Esophagus squamous epithelium (tissue), 5 donors: ENCODE measurements around the gene MALRD1. TPM values are rescaled to one million over a fixed set of nuclear protein-coding genes. Genes with fewer than 3 reads are reported as not detected.

Experiments used
- DNase-seq: peaks from one replicate; lab custom pipeline; 2025; lab: John Stamatoyannopoulos, UW
- H3K27ac ChIP-seq, 4 donors: fragments of 200-600 bp; sonication (generic); one replicate each; pipeline ENCODE4 v1.5.1; 2016 to 2019; ENCODE audit warnings: mild to moderate bottlenecking in 1 of 4
- H3K27me3 ChIP-seq, 4 donors: fragments of 200-600 bp; sonication (generic); 1 replicate in 3 of 4; 2 replicates in 1 of 4; pipeline versions ENCODE4 v1.5.1 to v1.6.0; 2017 to 2021; ENCODE audit warnings: antibody characterized with exemption in 1 of 4
- H3K36me3 ChIP-seq, 3 donors: fragments of 200-600 bp; sonication (generic); one replicate each; pipeline ENCODE4 v1.5.1; 2016 to 2019
- H3K4me1 ChIP-seq, 3 donors: fragments of 200-600 bp; sonication (generic); one replicate each; pipeline ENCODE4 v1.5.1; 2017 to 2019
- H3K4me3 ChIP-seq, 4 donors: fragments of 200-600 bp; sonication (generic); 1 replicate in 3 of 4; 2 replicates in 1 of 4; pipeline ENCODE4 v1.5.1; 2016 to 2019; ENCODE audit warnings: mild to moderate bottlenecking in 2 of 4, moderate library complexity in 1 of 4
- H3K9me3 ChIP-seq, 3 donors: fragments of 200-600 bp; sonication (generic); one replicate each; pipeline ENCODE4 v1.5.1; 2016 to 2019
- POLR2A ChIP-seq, 4 donors: fragments of 450-650 bp; IDR thresholded peaks; one replicate each; pipeline ENCODE4 v1.6.1; 2017; ENCODE audit warnings: antibody characterized with exemption in 4 of 4, mild to moderate bottlenecking in 4 of 4, moderate library complexity in 3 of 4
- WGBS, 2 donors: methylation state at CpG; one replicate each; pipeline ENCODE4 v1.1.5; 2018; 5-methylcytosine and 5-hydroxymethylcytosine counted together
- intact Hi-C: fragments of 100-400 bp; cut with DNase I; formaldehyde crosslinking; loops from one replicate; pipeline ENCODE4 v1.15.0; 2022
- total RNA-seq, 4 donors: library from RNA; depleted of rRNA; stranded (reverse); fragments of >200 nt; gene quantifications; one replicate each; pipeline ENCODE4 v1.1.0, GENCODE V29; 2016
- TF ChIP-seq, protein P1 (sequence below), 6 experiments: fragments of 450-650 bp in 4 of 6; fragments of 200-600 bp in 2 of 6; sonication (generic) in 2 of 6; IDR thresholded peaks; one replicate each; pipeline ENCODE4 v1.5.1; 2016 to 2019; ENCODE audit warnings: antibody characterized with exemption in 6 of 6, mild to moderate bottlenecking in 4 of 6, moderate library complexity in 4 of 6
- donor health status: DM: yes; HTN: yes; CAD: no.

Gene MALRD1
- total RNA-seq, 4 donors from 2014 or later: 0.38 TPM; not detected in 3

DNA sequence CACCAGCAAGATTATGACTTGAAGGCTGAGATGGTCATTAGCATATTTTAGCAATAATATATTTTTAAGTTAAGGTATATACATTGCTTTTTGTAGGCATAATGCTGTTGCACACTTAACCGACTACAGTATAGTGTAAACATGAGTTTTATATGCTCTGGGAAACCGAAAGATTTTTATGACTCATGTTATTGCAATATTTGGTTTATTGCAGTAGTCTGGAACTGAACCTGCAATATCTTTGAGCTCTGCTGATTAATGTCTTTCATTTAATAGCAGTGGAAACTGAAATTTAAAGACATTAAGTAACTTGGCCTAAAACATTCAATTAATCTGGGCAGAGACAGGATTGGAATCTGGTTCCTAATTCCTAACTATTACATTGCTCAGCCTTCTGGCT lies 500.9 kb downstream of the MALRD1 start:
- TF ChIP-seq, protein P1, sequence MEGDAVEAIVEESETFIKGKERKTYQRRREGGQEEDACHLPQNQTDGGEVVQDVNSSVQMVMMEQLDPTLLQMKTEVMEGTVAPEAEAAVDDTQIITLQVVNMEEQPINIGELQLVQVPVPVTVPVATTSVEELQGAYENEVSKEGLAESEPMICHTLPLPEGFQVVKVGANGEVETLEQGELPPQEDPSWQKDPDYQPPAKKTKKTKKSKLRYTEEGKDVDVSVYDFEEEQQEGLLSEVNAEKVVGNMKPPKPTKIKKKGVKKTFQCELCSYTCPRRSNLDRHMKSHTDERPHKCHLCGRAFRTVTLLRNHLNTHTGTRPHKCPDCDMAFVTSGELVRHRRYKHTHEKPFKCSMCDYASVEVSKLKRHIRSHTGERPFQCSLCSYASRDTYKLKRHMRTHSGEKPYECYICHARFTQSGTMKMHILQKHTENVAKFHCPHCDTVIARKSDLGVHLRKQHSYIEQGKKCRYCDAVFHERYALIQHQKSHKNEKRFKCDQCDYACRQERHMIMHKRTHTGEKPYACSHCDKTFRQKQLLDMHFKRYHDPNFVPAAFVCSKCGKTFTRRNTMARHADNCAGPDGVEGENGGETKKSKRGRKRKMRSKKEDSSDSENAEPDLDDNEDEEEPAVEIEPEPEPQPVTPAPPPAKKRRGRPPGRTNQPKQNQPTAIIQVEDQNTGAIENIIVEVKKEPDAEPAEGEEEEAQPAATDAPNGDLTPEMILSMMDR (IDR thresholded peaks at IDR 0.05): no peak
- no peak for TF ChIP-seq POLR2A (IDR thresholded peaks at IDR 0.05)
- no peaks in the 10 kb centered on the region for H3K9me3 ChIP-seq
- intact Hi-C loops: no loop called here
- DNase-seq: no peak
- H3K27me3 ChIP-seq: no peaks in the 10 kb centered on the region
- H3K4me3 ChIP-seq: no peak overlapping the region
- 60 to 73% methylated on average over 2 of the region's 2 CpGs for WGBS, 2 donors
- H3K27ac ChIP-seq: no peak overlapping the region
- no peaks in the 10 kb centered on the region for H3K36me3 ChIP-seq
- H3K4me1 ChIP-seq: no peaks in the 10 kb centered on the region

DNA sequence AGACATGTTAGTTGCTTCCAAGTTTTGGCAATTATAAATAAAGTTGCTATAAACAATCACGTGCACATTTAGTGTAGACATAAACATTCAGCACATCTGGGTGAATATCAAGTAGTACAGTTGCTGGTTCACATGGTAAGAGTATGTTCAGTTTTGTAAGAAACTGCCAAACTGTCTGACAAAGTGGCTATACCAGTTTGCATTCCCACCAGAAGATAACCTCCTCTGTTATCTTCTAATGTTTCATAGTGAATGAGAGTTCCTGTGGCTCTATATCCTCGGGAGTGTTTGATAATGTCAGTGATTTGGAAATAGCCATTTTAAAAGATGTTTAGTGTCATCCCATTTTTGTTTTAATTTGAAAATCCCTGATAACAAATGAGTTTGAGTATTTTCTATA lies 508.1 kb downstream of the MALRD1 start:
- Histone ChIP-seq H3K36me3 (no peaks in the 10 kb centered on the region), H3K27ac (no peak overlapping the region), H3K27me3 (no peaks in the 10 kb centered on the region), H3K4me1 (no peaks in the 10 kb centered on the region), H3K9me3 (no peaks in the 10 kb centered on the region), H3K4me3 (no peak overlapping the region)
- WGBS, 2 donors: 42 to 65% methylated on average over 2 of the region's 2 CpGs
- TF ChIP-seq, protein P1 (IDR thresholded peaks at IDR 0.05): no peak
- TF ChIP-seq POLR2A (IDR thresholded peaks at IDR 0.05): no peak
- DNase-seq: no peak
- intact Hi-C loops: no loop called here

DNA sequence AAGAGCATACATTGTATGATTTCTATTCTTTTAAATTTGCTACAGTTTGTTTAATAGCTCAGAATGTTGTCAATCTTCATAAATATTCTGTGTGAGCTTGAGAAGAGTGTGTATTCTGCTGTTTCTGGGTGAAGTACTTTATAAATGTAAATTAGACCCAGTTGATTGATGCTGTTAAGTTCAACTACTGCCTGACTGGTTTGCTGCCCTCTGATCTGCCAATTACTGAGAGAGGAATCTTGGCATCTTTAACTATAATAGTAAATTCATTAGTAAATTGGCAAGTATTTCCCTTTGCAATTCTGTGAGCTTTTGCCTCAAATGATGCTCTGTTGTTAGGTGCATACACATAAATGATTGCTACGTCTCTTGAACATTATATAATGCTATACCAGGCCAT lies 512.6 kb downstream of the MALRD1 start:
- TF ChIP-seq, protein P1 (IDR thresholded peaks at IDR 0.05): no peak
- no peak for TF ChIP-seq POLR2A (IDR thresholded peaks at IDR 0.05)
- no peak for DNase-seq
- WGBS, 2 donors: 52 to 60% methylated on average over 1 of the region's 1 CpG
- Histone ChIP-seq H3K4me1 (no peaks in the 10 kb centered on the region), H3K9me3 (no peaks in the 10 kb centered on the region), H3K36me3 (no peaks in the 10 kb centered on the region), H3K27ac (peak overlapping the region in 2 of 4 donors; percentile 54 to 59), H3K4me3 (no peak overlapping the region), H3K27me3 (no peaks in the 10 kb centered on the region)
- intact Hi-C loops: no loop called here

DNA sequence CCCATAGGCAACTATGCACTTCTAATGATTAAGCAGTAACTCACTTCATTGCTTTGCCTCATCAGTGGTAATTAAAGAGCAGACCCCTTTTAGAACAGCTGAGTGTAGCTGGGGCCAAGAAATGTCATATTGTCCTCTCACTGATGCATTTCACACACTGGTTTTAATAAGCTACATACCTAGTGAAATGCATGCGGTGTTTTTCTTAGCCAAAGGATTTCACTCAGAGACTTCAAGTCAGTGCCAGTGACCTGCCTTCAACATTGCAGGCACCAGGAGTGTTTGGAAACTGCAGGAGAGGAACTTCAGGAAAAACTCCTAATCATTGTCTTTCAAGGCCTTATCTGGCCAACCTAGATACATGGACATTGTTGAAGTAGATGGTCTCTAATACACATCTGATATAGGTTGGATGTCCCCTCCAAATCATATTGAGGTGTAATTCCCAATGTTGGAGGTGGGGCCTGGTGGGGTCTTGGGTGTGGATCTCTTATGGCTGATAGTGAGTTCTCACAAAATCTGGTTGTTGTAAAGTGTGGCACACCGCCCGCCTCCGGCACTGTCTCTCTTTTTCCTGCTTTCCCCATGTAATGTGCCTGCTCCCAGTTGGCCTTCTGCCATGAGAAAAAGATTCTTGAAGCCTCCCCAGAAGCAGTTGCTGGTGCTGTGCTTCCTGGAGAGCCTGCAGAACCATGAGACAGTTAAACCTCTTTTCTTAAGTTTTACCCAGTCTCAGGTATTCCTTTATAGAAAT lies 515.0 kb downstream of the MALRD1 start:
- TF ChIP-seq POLR2A (IDR thresholded peaks at IDR 0.05): no peak
- TF ChIP-seq, protein P1 (IDR thresholded peaks at IDR 0.05): no peak
- H3K9me3 ChIP-seq: no peaks in the 10 kb centered on the region
- H3K4me3 ChIP-seq: no peak overlapping the region
- intact Hi-C loops: no loop called here
- no peak for DNase-seq
- no peaks in the 10 kb centered on the region for H3K36me3 ChIP-seq
- 78 to 89% methylated on average over 4 of the region's 4 CpGs for WGBS, 2 donors
- H3K27me3 ChIP-seq: no peaks in the 10 kb centered on the region
- H3K4me1 ChIP-seq: no peaks in the 10 kb centered on the region
- H3K27ac ChIP-seq: no peak overlapping the region

DNA sequence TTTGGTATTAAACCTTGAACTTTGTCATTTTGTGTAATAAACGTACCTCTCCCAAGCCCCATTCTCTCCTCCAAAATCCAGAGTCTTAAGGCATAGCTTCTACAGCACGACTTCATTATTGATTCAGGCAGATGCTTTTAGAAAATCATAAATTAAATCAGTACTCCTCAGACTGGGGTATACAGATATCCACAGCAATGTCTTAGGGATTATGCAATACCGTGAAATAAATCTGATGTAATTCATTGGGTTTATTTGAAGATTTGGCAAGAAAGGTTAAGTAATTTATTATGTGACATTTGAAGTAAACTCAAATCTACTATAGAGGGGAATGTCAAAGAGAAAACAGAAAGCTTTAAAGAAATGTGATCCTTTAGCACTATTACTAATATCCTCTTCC lies 521.5 kb downstream of the MALRD1 start:
- TF ChIP-seq, protein P1 (IDR thresholded peaks at IDR 0.05): no peak
- no peak for TF ChIP-seq POLR2A (IDR thresholded peaks at IDR 0.05)
- Histone ChIP-seq H3K27ac (peak overlapping the region in 3 of 4 donors; percentile 9 to 42 (median 20)), H3K27me3 (no peaks in the 10 kb centered on the region), H3K9me3 (no peaks in the 10 kb centered on the region), H3K36me3 (no peaks in the 10 kb centered on the region), H3K4me3 (no peak overlapping the region), H3K4me1 (no peaks in the 10 kb centered on the region)
- intact Hi-C loops: no loop called here
- whole genome bisulfite sequencing, 2 donors: 20 to 35% methylated on average over 3 of the region's 3 CpGs
- DNase-seq: no peak
